ENCODE results near the gene PITPNB.

Gene PITPNB

GRCh38 chr22:27827604-27828587 lies 91.2 kb downstream of the PITPNB start:
- Histone ChIP-seq H3K36me3 (ENCODE audit: control insufficient read depth, low read length) (no peaks in the 10 kb centered on the region), H3K4me1 (ENCODE audit: control insufficient read depth, low read length) (no peaks in the 10 kb centered on the region), H3K9me3 (ENCODE audit: control insufficient read depth, insufficient read depth, low read length) (no peaks in the 10 kb centered on the region)

GRCh38 chr22:27825174-27825573 lies 93.9 kb downstream of the PITPNB start:
- Histone ChIP-seq H3K9me3 (ENCODE audit: control insufficient read depth, insufficient read depth, low read length) (no peaks in the 10 kb centered on the region), H3K9me2 (replicated peaks; ENCODE audit: control insufficient read depth, low read length) (no peaks in the 10 kb centered on the region), H3K4me3 (ENCODE audit: low read length) (no peak overlapping the region), H3K4me1 (ENCODE audit: control insufficient read depth, low read length) (no peaks in the 10 kb centered on the region), H3K4me2 (ENCODE audit: low read length) (no peak overlapping the region), H3K27ac (ENCODE audit: low read depth, low read length) (no peak overlapping the region), H4K20me1 (ENCODE audit: control insufficient read depth, insufficient read depth, low read depth, low read length) (no peaks in the 10 kb centered on the region), H3K36me3 (ENCODE audit: control insufficient read depth, low read length) (no peaks in the 10 kb centered on the region), H3F3A (ENCODE audit: control insufficient read depth, insufficient read depth) (no peaks in the 10 kb centered on the region), H3K27me3 (ENCODE audit: control insufficient read depth, low read length) (no peaks in the 10 kb centered on the region), H3K79me2 (ENCODE audit: control insufficient read depth, low read length) (no peaks in the 10 kb centered on the region)
- TF ChIP-seq EZH2phosphoT487 (IDR thresholded peaks at IDR 0.05; ENCODE audit: borderline replicate concordance, low read length), result no peak
- TF ChIP-seq CTCF (IDR thresholded peaks at IDR 0.05; ENCODE audit: low read depth, low read length, poor library complexity, severe bottlenecking), result peak; percentile 79

More at GRCh38 chr22:27827604-27828587, 91.2 kb downstream of the PITPNB start:
- Histone ChIP-seq H3K9me2 (replicated peaks; ENCODE audit: control insufficient read depth, low read length) (no peaks in the 10 kb centered on the region), H4K20me1 (ENCODE audit: control insufficient read depth, insufficient read depth, low read depth, low read length) (no peaks in the 10 kb centered on the region), H3K27me3 (ENCODE audit: control insufficient read depth, low read length) (no peaks in the 10 kb centered on the region), H3K27ac (ENCODE audit: low read depth, low read length) (no peak overlapping the region), H3F3A (ENCODE audit: control insufficient read depth, insufficient read depth) (no peaks in the 10 kb centered on the region), H3K4me2 (ENCODE audit: low read length) (no peak overlapping the region), H3K4me3 (ENCODE audit: low read length) (no peak overlapping the region), H3K79me2 (ENCODE audit: control insufficient read depth, low read length) (no peaks in the 10 kb centered on the region)
- TF ChIP-seq CTCF (IDR thresholded peaks at IDR 0.05; ENCODE audit: low read depth, low read length, poor library complexity, severe bottlenecking) (no peak), EZH2phosphoT487 (IDR thresholded peaks at IDR 0.05; ENCODE audit: borderline replicate concordance, low read length) (no peak)

GRCh38 chr22:27823221-27823620 lies 95.8 kb downstream of the PITPNB start:
- Histone ChIP-seq H3F3A (ENCODE audit: control insufficient read depth, insufficient read depth) (no peaks in the 10 kb centered on the region), H3K27me3 (ENCODE audit: control insufficient read depth, low read length) (no peaks in the 10 kb centered on the region), H3K4me1 (ENCODE audit: control insufficient read depth, low read length) (no peaks in the 10 kb centered on the region), H3K9me3 (ENCODE audit: control insufficient read depth, insufficient read depth, low read length) (no peaks in the 10 kb centered on the region), H3K27ac (ENCODE audit: low read depth, low read length) (no peak overlapping the region), H3K79me2 (ENCODE audit: control insufficient read depth, low read length) (no peaks in the 10 kb centered on the region), H3K4me2 (ENCODE audit: low read length) (no peak overlapping the region), H3K9me2 (replicated peaks; ENCODE audit: control insufficient read depth, low read length) (no peaks in the 10 kb centered on the region), H3K36me3 (ENCODE audit: control insufficient read depth, low read length) (no peaks in the 10 kb centered on the region), H3K4me3 (ENCODE audit: low read length) (no peak overlapping the region), H4K20me1 (ENCODE audit: control insufficient read depth, insufficient read depth, low read depth, low read length) (no peaks in the 10 kb centered on the region)
- TF ChIP-seq EZH2phosphoT487 (IDR thresholded peaks at IDR 0.05; ENCODE audit: borderline replicate concordance, low read length) (no peak), CTCF (IDR thresholded peaks at IDR 0.05; ENCODE audit: low read depth, low read length, poor library complexity, severe bottlenecking) (no peak)
